NB4 (cell line): Measurements from ENCODE around the gene FGD2.
"Not testable (repeated sequence)": the region's sequence is repeated elsewhere in the genome, so short reads cannot be mapped to it uniquely, and the experiment has no call there.

ENCODE experiments used
- DNase-seq: peaks from one replicate; pipeline ENCODE4 v3.0.0; 2010; ENCODE audit warnings: low read depth
- H3K4me3 ChIP-seq: one replicate; pipeline ENCODE4 v1.5.1; 2011; ENCODE audit warnings: mild to moderate bottlenecking, low read depth, low read length, moderate library complexity
- CTCF ChIP-seq: IDR thresholded peaks from one replicate; pipeline ENCODE4 v1.5.1; 2012; ENCODE audit warnings: low read depth, low read length
- MYC ChIP-seq: IDR thresholded peaks from 2 replicates; pipeline ENCODE4 v1.6.1; 2011; ENCODE audit warnings: low read depth, low read length
- POLR2A ChIP-seq: IDR thresholded peaks from 2 replicates; pipeline ENCODE4 v1.6.1; 2011; ENCODE audit warnings: mild to moderate bottlenecking; ENCODE audit not compliant: insufficient read length; ENCODE audit errors: extremely low read depth
- TF ChIP-seq, protein P1 (sequence below): IDR thresholded peaks from 2 replicates; pipeline ENCODE4 v1.6.1; 2011; ENCODE audit warnings: low read depth, low read length

Gene FGD2

DNA sequence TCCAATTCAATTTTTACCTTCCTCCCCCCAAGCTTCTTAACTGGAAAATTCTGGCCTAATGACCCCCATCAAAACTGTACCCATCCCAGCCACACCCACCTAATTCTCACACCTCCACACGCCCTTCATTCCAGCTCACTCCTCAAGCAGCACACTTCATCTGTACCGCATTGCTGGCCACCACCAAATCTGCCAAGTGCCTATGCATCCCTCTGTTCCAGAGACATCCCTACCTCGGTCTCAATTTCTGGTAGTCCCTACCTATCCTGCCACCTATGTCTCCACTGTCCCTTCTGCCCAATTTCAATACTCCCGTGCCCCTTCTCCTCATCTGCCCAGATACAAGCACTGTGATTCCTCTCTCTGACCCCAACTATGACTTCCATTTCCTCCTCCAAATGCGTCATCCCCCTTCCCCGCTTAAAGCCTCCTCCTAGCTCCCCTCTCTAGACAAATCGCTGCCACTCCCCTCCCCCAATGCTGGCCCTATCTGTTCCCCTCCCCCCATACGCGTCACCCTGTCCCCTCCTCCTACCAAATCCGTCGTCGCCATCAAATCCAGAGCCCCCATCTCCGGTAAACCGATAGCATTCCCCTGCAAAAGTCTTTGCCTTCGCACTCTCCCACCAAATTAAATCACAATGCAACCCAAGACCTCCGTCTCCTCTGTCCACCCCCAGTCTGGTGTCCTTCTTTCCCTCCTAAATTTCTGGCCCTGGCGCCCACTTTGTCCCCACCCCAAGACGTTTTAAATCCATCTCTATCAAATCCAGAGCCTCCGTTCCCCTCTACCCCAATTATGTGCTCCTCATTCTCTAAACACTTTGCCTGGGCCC, 20.7 kb upstream of the FGD2 start:
- TF ChIP-seq CTCF: no peak
- TF ChIP-seq, protein P1, sequence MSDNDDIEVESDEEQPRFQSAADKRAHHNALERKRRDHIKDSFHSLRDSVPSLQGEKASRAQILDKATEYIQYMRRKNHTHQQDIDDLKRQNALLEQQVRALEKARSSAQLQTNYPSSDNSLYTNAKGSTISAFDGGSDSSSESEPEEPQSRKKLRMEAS: no peak
- no peak for TF ChIP-seq POLR2A
- TF ChIP-seq MYC: no peak

DNA sequence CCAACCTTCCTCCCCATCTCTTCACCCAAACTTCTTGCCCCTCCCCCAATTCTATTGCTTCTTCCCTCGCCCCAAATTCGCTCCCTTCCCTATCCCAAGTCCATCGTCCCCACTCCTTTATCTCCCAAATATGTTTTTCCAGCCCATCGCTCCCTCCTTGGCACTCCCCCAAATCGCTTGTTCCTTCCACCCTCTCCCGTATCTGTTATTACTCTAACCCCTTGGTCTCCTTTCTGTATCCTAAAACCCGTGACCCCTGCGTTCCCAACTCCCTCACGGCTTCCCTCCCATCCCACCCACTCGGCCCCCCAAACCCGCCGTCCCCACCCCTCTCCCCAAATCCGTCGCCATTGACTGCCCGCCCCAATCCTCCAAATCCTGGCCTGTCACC, 20.0 kb upstream of the FGD2 start:
- peak overlapping the region; percentile 79 for H3K4me3 ChIP-seq
- no peak for DNase-seq
- TF ChIP-seq MYC: no peak
- TF ChIP-seq, protein P1: no peak
- TF ChIP-seq CTCF: no peak
- no peak for TF ChIP-seq POLR2A

More for the DNA sequence above, 20.7 kb upstream of the FGD2 start:
- DNase-seq: peak; percentile 43
- peak overlapping the region; percentile 79 for H3K4me3 ChIP-seq

DNA sequence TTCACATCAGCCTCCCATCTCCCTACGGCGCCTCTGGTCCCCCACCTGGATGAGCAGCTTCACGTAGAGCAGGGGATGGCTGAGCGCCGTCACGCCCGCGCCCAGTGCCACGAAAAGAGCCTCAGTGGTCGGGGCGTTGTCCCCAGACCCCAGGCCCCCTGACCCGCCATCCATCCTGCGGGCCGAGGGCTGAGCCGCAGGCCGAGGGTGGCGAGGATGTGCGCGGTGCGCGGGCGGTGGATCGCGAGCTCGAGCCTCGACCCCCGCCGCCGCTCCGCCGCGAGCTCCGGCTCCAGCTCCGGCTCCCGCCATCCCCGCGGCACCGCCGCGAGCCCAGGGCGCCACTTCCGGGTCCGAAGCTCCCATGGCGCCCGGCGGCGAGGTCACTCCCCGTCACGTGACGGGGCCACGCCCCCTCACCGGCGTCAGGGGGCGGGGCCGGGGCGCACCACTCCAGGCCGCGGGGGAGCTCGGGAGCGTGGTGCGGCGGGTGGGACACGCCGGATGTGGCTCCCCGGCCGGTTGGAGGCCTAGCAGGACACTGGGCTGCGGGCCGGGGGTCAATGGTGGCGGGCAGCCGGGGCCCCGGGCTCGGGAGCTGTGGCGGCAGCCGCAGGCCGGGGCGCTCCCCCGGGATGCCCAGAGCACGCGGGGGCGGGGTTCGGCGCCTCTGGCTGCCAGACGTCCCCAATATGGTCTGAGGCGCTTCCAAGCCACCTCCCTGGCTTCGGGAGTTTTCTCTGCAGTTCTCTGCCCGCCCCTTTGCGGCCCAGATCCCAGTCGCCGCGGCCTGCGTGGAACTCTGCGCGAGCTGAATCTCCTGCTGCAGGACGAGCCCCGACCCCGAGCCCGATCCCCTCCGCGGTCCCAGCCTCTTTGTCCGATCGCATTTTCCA, 19.4 kb upstream of the FGD2 start, which contains the start of gene MTCH1:
Gene MTCH1, minus strand, starts transcription at position 389 of the 896 bp plus-strand sequence. Its CDS starts 23 bp downstream, at position 366.
- TF ChIP-seq, protein P1: peak; percentile 90
- TF ChIP-seq MYC (peak; percentile 30; the same call in 1 of the 2 replicates), POLR2A (peak; percentile 97), CTCF (no peak)
- DNase-seq: peak; percentile 94
- peak within 1 kb of the TSS; percentile 86 for H3K4me3 ChIP-seq

GRCh38 chr6:36986704-36987047, 18.8 kb upstream of the FGD2 start:
- DNase-seq: no peak
- peak overlapping the region; percentile 86 for H3K4me3 ChIP-seq
- TF ChIP-seq MYC: peak; percentile 31; the same call in 1 of the 2 replicates
- no peak for TF ChIP-seq CTCF

DNA sequence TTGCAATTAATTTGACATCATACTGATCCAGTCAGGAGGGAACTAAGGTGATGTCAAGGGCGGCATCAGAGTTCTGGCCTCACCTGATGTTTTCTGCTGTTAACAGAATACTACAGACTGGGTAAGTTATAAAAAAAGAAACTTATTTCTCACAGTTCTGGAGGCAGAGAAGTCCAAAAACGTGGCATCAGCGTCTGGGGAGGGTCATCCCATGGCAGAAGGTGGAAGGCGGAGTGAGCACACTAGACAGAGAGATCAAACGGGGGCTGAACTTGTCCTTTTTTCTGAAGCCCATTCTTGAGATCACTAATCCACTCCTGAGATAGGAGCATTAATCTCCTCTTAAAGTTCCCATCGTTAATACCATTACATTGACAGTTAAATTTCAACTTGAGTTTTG, 16.2 kb upstream of the FGD2 start:
- TF ChIP-seq, protein P1: no peak
- TF ChIP-seq POLR2A (no peak), CTCF (no peak), MYC (no peak)

DNA sequence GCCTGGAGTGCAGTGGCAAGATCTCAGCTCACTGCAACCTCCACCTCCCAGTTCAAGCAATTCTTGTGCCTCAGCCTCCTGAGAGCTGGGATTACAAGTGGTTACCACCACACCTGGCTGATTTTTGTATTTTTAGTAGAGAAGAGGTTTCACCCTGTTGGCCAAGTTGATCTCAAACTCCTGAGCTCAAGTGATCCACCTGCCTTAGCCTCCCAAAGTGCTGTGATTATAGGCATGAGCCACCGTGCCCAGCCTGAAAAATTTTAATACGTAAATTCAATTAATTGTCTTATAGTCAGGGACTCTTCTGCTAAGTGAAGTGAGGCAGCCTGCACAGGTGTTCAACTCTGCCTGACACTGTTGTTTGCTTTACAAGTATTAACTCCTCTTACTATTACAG, 15.1 kb upstream of the FGD2 start:
- H3K4me3 ChIP-seq, DNase-seq: not testable (repeated sequence)

More for the DNA sequence above, 16.2 kb upstream of the FGD2 start:
- DNase-seq: no peak
- no peak overlapping the region for H3K4me3 ChIP-seq
